B cell (primary cell): ENCODE data around the gene DTWD2. TPM values are rescaled to one million over a fixed set of nuclear protein-coding genes. Genes with fewer than 3 reads are reported as not detected.

Source experiments
- ATAC-seq: fragments of 200-7000 bp; cut with Tn5 transposase; one replicate; pipeline ENCODE4 v1.10.0; 2021; ENCODE audit warnings: low read depth, mild to moderate bottlenecking, moderate number of reproducible peaks, moderate library complexity
- CTCF ChIA-PET: fragments of 350-600 bp; sonication (Branson Sonifier 250); formaldehyde crosslinking; loops from one replicate; lab custom pipeline; 2021; ENCODE audit warnings: antibody characterized with exemption, inconsistent platforms; lab: Charles Lee
- POLR2A ChIA-PET: fragments of 350-600 bp; sonication (Branson Sonifier 250); formaldehyde crosslinking; loops from one replicate; lab custom pipeline; 2021; ENCODE audit warnings: antibody characterized with exemption; lab: Charles Lee
- DNase-seq: peaks from one replicate; pipeline ENCODE4 v3.0.0; 2013
- H2AFZ ChIP-seq: 2 replicates; pipeline ENCODE4 v1.6.1; 2012; ENCODE audit warnings: mild to moderate bottlenecking, low read depth, low read length; ENCODE audit not compliant: insufficient read depth, poor library complexity, severe bottlenecking
- H3K27ac ChIP-seq, 2 donors: 1 replicate in 1 of 2; 2 replicates in 1 of 2; pipeline ENCODE4 v1.5.1; 2012 to 2013; ENCODE audit warnings: low read length in 2 of 2, mild to moderate bottlenecking in 2 of 2, moderate library complexity in 1 of 2
- H3K27me3 ChIP-seq, 4 experiments: fragments of 200-600 bp in 1 of 4; sonication (generic) in 1 of 4; replicated peaks in 1 of 4; 1 replicate in 2 of 4; 2 replicates in 2 of 4; pipeline versions ENCODE4 v1.6.1 to v1.7.0; 2013 to 2016; ENCODE audit warnings: low read length in 3 of 4, mild to moderate bottlenecking in 2 of 4, mixed read lengths in 1 of 4, moderate library complexity in 1 of 4; ENCODE audit not compliant: insufficient read depth in 4 of 4, control insufficient read depth in 3 of 4; ENCODE audit errors: control extremely low read depth in 1 of 4
- H3K36me3 ChIP-seq, 2 experiments: replicated peaks in 1 of 2; 1 replicate in 1 of 2; 2 replicates in 1 of 2; pipeline versions ENCODE4 v1.6.1 to v1.7.1; 2013; ENCODE audit warnings: low read length in 1 of 2; ENCODE audit not compliant: insufficient read depth in 2 of 2, control insufficient read depth in 1 of 2; ENCODE audit errors: control extremely low read depth in 1 of 2, extremely low read depth in 1 of 2
- H3K4me1 ChIP-seq, 2 donors: fragments of 200-600 bp in 1 of 2; sonication (generic) in 1 of 2; 1 replicate in 1 of 2; 2 replicates in 1 of 2; pipeline versions ENCODE4 v1.5.1 to v1.6.1; 2013 to 2017; ENCODE audit warnings: low read length in 2 of 2; ENCODE audit not compliant: control insufficient read depth in 2 of 2, insufficient read depth in 2 of 2
- H3K4me2 ChIP-seq: replicated peaks from 2 replicates; pipeline ENCODE3; 2012; ENCODE audit warnings: mild to moderate bottlenecking, low read depth, low read length; ENCODE audit not compliant: poor library complexity, severe bottlenecking
- H3K4me3 ChIP-seq, 5 experiments: fragments of 200-600 bp in 1 of 5; sonication (generic) in 1 of 5; 1 replicate in 3 of 5; 2 replicates in 2 of 5; pipeline versions ENCODE4 v1.5.1 to v1.7.0; 2011 to 2016; ENCODE audit warnings: low read length in 4 of 5, mild to moderate bottlenecking in 4 of 5, low read depth in 2 of 5, control low read depth in 1 of 5, moderate library complexity in 1 of 5; ENCODE audit not compliant: insufficient read depth in 1 of 5; ENCODE audit errors: control extremely low read depth in 1 of 5, extremely low read depth in 1 of 5
- H3K79me2 ChIP-seq: fragments of 200-600 bp; sonication (generic); one replicate; pipeline ENCODE4 v1.6.0; 2016; ENCODE audit warnings: low read length; ENCODE audit not compliant: control insufficient read depth, insufficient read depth
- H3K9ac ChIP-seq: fragments of 200-600 bp; sonication (generic); 2 replicates; pipeline ENCODE4 v1.6.1; 2017; ENCODE audit warnings: mild to moderate bottlenecking, low read length, moderate library complexity
- H3K9me3 ChIP-seq, 3 donors: one replicate each; pipeline versions ENCODE4 v1.6.1 to v1.7.1; 2013; ENCODE audit warnings: low read length in 2 of 3; ENCODE audit not compliant: control insufficient read depth in 2 of 3, insufficient read depth in 1 of 3; ENCODE audit errors: control extremely low read depth in 1 of 3
- H4K20me1 ChIP-seq: 2 replicates; pipeline ENCODE4 v1.6.0; 2012; ENCODE audit warnings: mild to moderate bottlenecking, low read length; ENCODE audit not compliant: insufficient read depth, control insufficient read depth, poor library complexity, severe bottlenecking
- H3K27ac Mint-ChIP-seq: one replicate; pipeline ENCODE4 v1.8.0; 2021; ENCODE audit warnings: mixed read lengths
- H3K27me3 Mint-ChIP-seq: one replicate; pipeline ENCODE4 v1.8.0; 2021; ENCODE audit warnings: mixed read lengths
- H3K4me1 Mint-ChIP-seq: one replicate; pipeline ENCODE4 v1.8.0; 2021; ENCODE audit warnings: mixed read lengths
- H3K4me3 Mint-ChIP-seq: one replicate; pipeline ENCODE4 v1.8.0; 2021; ENCODE audit warnings: mixed read lengths
- H3K9me3 Mint-ChIP-seq: one replicate; pipeline ENCODE4 v1.8.0; 2022; ENCODE audit warnings: mixed read lengths; ENCODE audit not compliant: insufficient read depth
- CTCF ChIP-seq: fragments of 200-600 bp; IDR thresholded peaks from one replicate; pipeline ENCODE4 v1.8.0; 2022; ENCODE audit warnings: antibody characterized with exemption, mild to moderate bottlenecking
- EZH2 ChIP-seq: IDR thresholded peaks from 2 replicates; pipeline ENCODE4 v1.6.1; 2012; ENCODE audit warnings: borderline replicate concordance, low read depth, mild to moderate bottlenecking, moderate library complexity, low read length; ENCODE audit not compliant: insufficient read depth, poor library complexity, severe bottlenecking
- WGBS: methylation state at CpG from one replicate; pipeline ENCODE4 v1.1.5; 2013; ENCODE audit warnings: missing lambda C conversion rate; ENCODE audit not compliant: insufficient coverage; 5-methylcytosine and 5-hydroxymethylcytosine counted together
- intact Hi-C: fragments of 100-400 bp; cut with micrococcal nuclease; formaldehyde crosslinking; loops from one replicate; pipeline ENCODE4 v1.10.0; 2022
- polyA plus RNA-seq: library from polyadenylated mRNA; depleted of rRNA; stranded (reverse); fragments of >200 nt; gene quantifications from 2 replicates; pipeline ENCODE4 v1.2.3, GENCODE V29; 2012
- total RNA-seq, 2 donors: library from RNA; stranded (reverse); fragments of 120-200 nt in 1 of 2; gene quantifications; 1 replicate in 1 of 2; 2 replicates in 1 of 2; pipeline versions ENCODE4 v1.2.3 to v1.2.4, GENCODE V29; 2013 to 2022

Gene DTWD2
- total and polyA plus RNA-seq, 2 donors (not counting 1 experiment from before 2014, with no cell fraction given) = 3.7 to 6.0 TPM

GRCh38 chr5:118808441-118808840 is 179.9 kb downstream of the DTWD2 start:
- no peak overlapping the region for H3K9ac ChIP-seq
- H3K27ac ChIP-seq = no peak overlapping the region
- POLR2A ChIA-PET = no interaction called here
- no peak overlapping the region for H2AFZ ChIP-seq
- Mint-ChIP-seq H3K9me3 (peaks cover 9% of the 10 kb centered on the region), H3K27ac (no peak overlapping the region), H3K4me3 (no peak overlapping the region), H3K27me3 (no peaks in the 10 kb centered on the region), H3K4me1 (no peaks in the 10 kb centered on the region)
- intact Hi-C loops = no loop called here
- no peak overlapping the region for H3K4me2 ChIP-seq
- H3K4me1 ChIP-seq = no peaks in the 10 kb centered on the region
- no peaks in the 10 kb centered on the region for H3K79me2 ChIP-seq
- H4K20me1 ChIP-seq = no peaks in the 10 kb centered on the region
- no peak for DNase-seq
- CTCF ChIA-PET = no interaction called here
- no peaks in the 10 kb centered on the region for H3K36me3 ChIP-seq
- TF ChIP-seq EZH2 (no peak), CTCF (no peak)
- ATAC-seq = no peak
- H3K27me3 ChIP-seq = no peaks in the 10 kb centered on the region
- peaks cover 5 to 7% (median 6%) of the 10 kb centered on the region in 3 donors for H3K9me3 ChIP-seq
- H3K4me3 ChIP-seq = no peak overlapping the region
- 60% methylated on average over 1 of the region's 2 CpGs for WGBS

- no peaks in the 10 kb centered on the region for H3K36me3 ChIP-seq
- no peak overlapping the region for H3K27ac ChIP-seq
- no peak for ATAC-seq
- intact Hi-C loops = no loop called here
- peaks cover 0 to 4% of the 10 kb centered on the region in 2 donors for H3K4me1 ChIP-seq
- no peaks in the 10 kb centered on the region for H4K20me1 ChIP-seq
- Mint-ChIP-seq H3K4me3 (no peak overlapping the region), H3K27me3 (no peaks in the 10 kb centered on the region), H3K4me1 (peaks cover 4% of the 10 kb centered on the region), H3K9me3 (peaks cover 8% of the 10 kb centered on the region), H3K27ac (no peak overlapping the region)
- H3K9me3 ChIP-seq = peaks cover 3 to 7% (median 5%) of the 10 kb centered on the region in 3 donors
- H3K4me3 ChIP-seq = no peak overlapping the region
- H3K27me3 ChIP-seq = no peaks in the 10 kb centered on the region
- CTCF ChIA-PET = no interaction called here
- no peak overlapping the region for H3K4me2 ChIP-seq
- H2AFZ ChIP-seq = no peak overlapping the region
- no peak for TF ChIP-seq EZH2
- no peak for TF ChIP-seq CTCF
- WGBS = 98% methylated on average over 4 of the region's 4 CpGs
- no peak overlapping the region for H3K9ac ChIP-seq
- POLR2A ChIA-PET = no interaction called here
- DNase-seq = no peak
- no peaks in the 10 kb centered on the region for H3K79me2 ChIP-seq
Observed at GRCh38 chr5:118806571-118806970, 181.8 kb downstream of the DTWD2 start.
